Spleen (tissue), 11 donors: ENCODE results near the gene NOP14. TPM values are rescaled to one million over a fixed set of nuclear protein-coding genes. Genes with fewer than 3 reads are reported as not detected.
"Not testable (repeated sequence)": the region's sequence is repeated elsewhere in the genome, so short reads cannot be mapped to it uniquely, and the experiment has no call there.

Source experiments
- DNase-seq: peaks from one replicate; pipeline ENCODE4 v3.0.0-alpha.2; 2020
- H3K27ac ChIP-seq, 8 donors: fragments of 200-600 bp; sonication (generic) in 7 of 8; 1 replicate in 4 of 8; 2 replicates in 4 of 8; pipeline versions ENCODE4 v1.5.0 to v1.8.0; 2016 to 2021; ENCODE audit warnings: inconsistent platforms in 4 of 8, mild to moderate bottlenecking in 4 of 8, moderate library complexity in 1 of 8
- H3K27me3 ChIP-seq, 7 donors: fragments of 200-600 bp; sonication (generic) in 6 of 7; replicated peaks in 1 of 7; 1 replicate in 4 of 7; 2 replicates in 3 of 7; pipeline versions ENCODE4 v1.5.0 to v1.8.0; 2016 to 2021; ENCODE audit warnings: inconsistent platforms in 3 of 7, mild to moderate bottlenecking in 1 of 7
- H3K36me3 ChIP-seq, 6 donors: fragments of 200-600 bp; sonication (generic) in 5 of 6; 1 replicate in 4 of 6; 2 replicates in 2 of 6; pipeline versions ENCODE4 v1.5.0 to v1.8.0; 2016 to 2021; ENCODE audit warnings: inconsistent platforms in 2 of 6
- H3K4me1 ChIP-seq, 6 donors: fragments of 200-600 bp; sonication (generic) in 5 of 6; 1 replicate in 3 of 6; 2 replicates in 3 of 6; pipeline versions ENCODE4 v1.5.0 to v1.8.0; 2016 to 2021; ENCODE audit warnings: inconsistent platforms in 3 of 6
- H3K4me3 ChIP-seq, 8 donors: fragments of 200-600 bp; sonication (generic) in 7 of 8; 1 replicate in 4 of 8; 2 replicates in 4 of 8; pipeline versions ENCODE4 v1.5.0 to v1.8.0; 2016 to 2021; ENCODE audit warnings: inconsistent platforms in 4 of 8, mild to moderate bottlenecking in 4 of 8, moderate library complexity in 2 of 8
- H3K9me3 ChIP-seq, 8 donors: fragments of 200-600 bp; sonication (generic) in 7 of 8; 1 replicate in 4 of 8; 2 replicates in 4 of 8; pipeline versions ENCODE4 v1.5.0 to v1.8.0; 2016 to 2021; ENCODE audit warnings: inconsistent platforms in 4 of 8
- POLR2A ChIP-seq, 3 donors: fragments of 450-650 bp; IDR thresholded peaks; one replicate each; pipeline ENCODE4 v1.5.1; 2017; ENCODE audit warnings: antibody characterized with exemption in 3 of 3, mild to moderate bottlenecking in 1 of 3
- POLR2AphosphoS5 ChIP-seq, 3 donors: sonication (generic); formaldehyde crosslinking; IDR thresholded peaks; one replicate each; pipeline ENCODE4 v1.5.1; 2017; ENCODE audit warnings: antibody characterized with exemption in 3 of 3
- WGBS, 5 donors: extraction: QIAGEN DNeasy Blood & Tissue Kit in 3 of 5; methylation state at CpG; one replicate each; pipeline versions ENCODE4 v1.1.5 to v1.1.7; 2013 to 2018; 5-methylcytosine and 5-hydroxymethylcytosine counted together
- intact Hi-C: fragments of 100-400 bp; cut with DNase I; formaldehyde crosslinking; loops from one replicate; pipeline ENCODE4 v1.15.0; 2023; ENCODE audit warnings: low total_unique reads
- polyA plus RNA-seq, 3 donors: library from polyadenylated mRNA; stranded (reverse); fragments of 200-250 nt; gene quantifications; one replicate each; pipeline ENCODE4 v1.2.1, GENCODE V29; 2013
- total RNA-seq, 7 donors: library from RNA; depleted of rRNA in 3 of 7; stranded (reverse); fragments of >200 nt in 3 of 7; fragmentation: NEBNext Ultra II Directional in 4 of 7; extraction: Animal tissue kit (Norgen Biotek cat#: 25700) in 4 of 7; gene quantifications; one replicate each; pipeline versions ENCODE4 v1.1.0 to v1.2.1, GENCODE V29; 2016 to 2021
- TF ChIP-seq, protein P1 (sequence below), 11 experiments: fragments of 200-600 bp in 7 of 11; fragments of 450-650 bp in 4 of 11; sonication (generic) in 4 of 11; IDR thresholded peaks in 8 of 11; conservative IDR thresholded peaks in 3 of 11; 1 replicate in 7 of 11; 2 replicates in 4 of 11; pipeline versions ENCODE4 v1.4.0 to v1.8.0; 2016 to 2021; ENCODE audit warnings: antibody characterized with exemption in 11 of 11, inconsistent platforms in 4 of 11, mild to moderate bottlenecking in 1 of 11
- donor health status: healthy with polysubstance abuse.
- donor health status: DM: no; HTN: no; CAD: no; lungs with moderate emphysema.
- donor health status: DM: no; HTN: no; CAD: no.
- donor health status: Bipolar disorder and iron deficiency.
- donor health status: healthy.
- donor health status: DM: no; HTN: no; CAD: no.
- donor health status: DM: yes; HTN: yes; CAD: no.

Gene NOP14
- total and polyA plus RNA-seq, 10 donors = 10.2 to 30.5 (median 22.1) TPM

GRCh38 chr4:2938906-2939305 is 24.3 kb downstream of the NOP14 start:
- H3K27ac ChIP-seq = no peak overlapping the region
- DNase-seq = peak; percentile 63
- WGBS, 5 donors = 84 to 90% (median 90%) methylated on average over 14 of the region's 14 CpGs
- no peaks in the 10 kb centered on the region for H3K9me3 ChIP-seq
- H3K4me1 ChIP-seq = peaks cover 11 to 45% (median 29%) of the 10 kb centered on the region in 6 donors
- H3K4me3 ChIP-seq = no peak overlapping the region
- H3K27me3 ChIP-seq = no peaks in the 10 kb centered on the region
- peaks cover 2 to 73% (median 67%) of the 10 kb centered on the region in 6 donors for H3K36me3 ChIP-seq
- TF ChIP-seq POLR2A (IDR thresholded peaks at IDR 0.05) (no peak), POLR2AphosphoS5 (IDR thresholded peaks at IDR 0.05) (peak in 1 of 3 donors; percentile 20)
- TF ChIP-seq, protein P1, sequence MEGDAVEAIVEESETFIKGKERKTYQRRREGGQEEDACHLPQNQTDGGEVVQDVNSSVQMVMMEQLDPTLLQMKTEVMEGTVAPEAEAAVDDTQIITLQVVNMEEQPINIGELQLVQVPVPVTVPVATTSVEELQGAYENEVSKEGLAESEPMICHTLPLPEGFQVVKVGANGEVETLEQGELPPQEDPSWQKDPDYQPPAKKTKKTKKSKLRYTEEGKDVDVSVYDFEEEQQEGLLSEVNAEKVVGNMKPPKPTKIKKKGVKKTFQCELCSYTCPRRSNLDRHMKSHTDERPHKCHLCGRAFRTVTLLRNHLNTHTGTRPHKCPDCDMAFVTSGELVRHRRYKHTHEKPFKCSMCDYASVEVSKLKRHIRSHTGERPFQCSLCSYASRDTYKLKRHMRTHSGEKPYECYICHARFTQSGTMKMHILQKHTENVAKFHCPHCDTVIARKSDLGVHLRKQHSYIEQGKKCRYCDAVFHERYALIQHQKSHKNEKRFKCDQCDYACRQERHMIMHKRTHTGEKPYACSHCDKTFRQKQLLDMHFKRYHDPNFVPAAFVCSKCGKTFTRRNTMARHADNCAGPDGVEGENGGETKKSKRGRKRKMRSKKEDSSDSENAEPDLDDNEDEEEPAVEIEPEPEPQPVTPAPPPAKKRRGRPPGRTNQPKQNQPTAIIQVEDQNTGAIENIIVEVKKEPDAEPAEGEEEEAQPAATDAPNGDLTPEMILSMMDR (IDR thresholded peaks at IDR 0.05 in 8 of 11, conservative IDR thresholded peaks at IDR 0.05 in 3 of 11) = no peak
- intact Hi-C loops = loop anchor here (10.0 kb wide), 1 partner anchor 184 kb away; the partner anchor contains the start of gene TNIP2

DNA sequence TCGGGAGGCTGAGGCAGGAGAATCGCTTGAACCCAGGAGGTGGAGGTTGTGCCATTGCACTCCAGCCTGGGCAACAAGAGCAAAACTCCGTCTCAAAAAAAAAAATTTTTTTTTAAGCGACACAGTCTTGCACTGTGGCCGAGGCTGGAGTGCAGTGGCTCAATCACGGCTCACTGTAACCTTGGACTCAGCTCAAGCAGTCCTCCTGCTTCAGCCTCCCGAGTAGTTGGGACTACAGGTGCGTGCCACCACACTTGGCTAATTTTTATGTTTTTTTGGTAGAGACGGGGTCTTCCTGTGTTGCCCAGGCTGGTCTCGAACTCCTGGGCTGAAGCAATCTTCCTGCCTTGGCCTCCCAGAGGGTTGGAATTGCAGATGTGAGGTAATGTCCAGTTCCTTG is 24.8 kb downstream of the NOP14 start:
- DNase-seq = peak; percentile 36
- peaks cover 2 to 68% (median 62%) of the 10 kb centered on the region in 6 donors for H3K36me3 ChIP-seq
- not testable (repeated sequence) for H3K4me3 ChIP-seq, H3K27me3 ChIP-seq, H3K27ac ChIP-seq, H3K9me3 ChIP-seq
- 86 to 96% (median 89%) methylated on average over 9 to 10 of the region's 10 CpGs for WGBS, 5 donors
- peaks cover 15 to 50% (median 34%) of the 10 kb centered on the region in 6 donors for H3K4me1 ChIP-seq
- intact Hi-C loops = loop anchor here (10.0 kb wide), 1 partner anchor 184 kb away; the partner anchor contains the start of gene TNIP2

DNA sequence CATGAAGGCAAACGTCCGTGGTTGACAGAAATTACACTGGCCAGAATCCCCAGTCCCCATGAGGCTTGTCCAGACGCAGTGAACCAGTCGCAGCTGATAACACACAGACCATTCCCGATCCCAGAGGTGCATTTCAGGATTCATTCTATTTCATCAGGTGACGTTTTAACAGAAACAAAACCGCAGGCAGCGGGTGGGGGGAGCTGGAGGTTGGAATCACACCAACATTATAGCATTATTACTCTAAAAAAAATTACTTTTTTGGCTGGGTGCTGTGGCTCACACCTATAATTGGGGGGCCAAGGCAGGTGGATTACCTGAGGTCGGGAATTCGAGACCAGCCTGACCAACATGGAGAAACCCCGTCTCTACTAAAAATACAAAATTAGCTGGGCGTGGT is 25.2 kb downstream of the NOP14 start:
- 81 to 87% (median 86%) methylated on average over 11 to 12 of the region's 12 CpGs for WGBS, 5 donors
- H3K4me1 ChIP-seq = peaks cover 20 to 54% (median 38%) of the 10 kb centered on the region in 6 donors
- no peaks in the 10 kb centered on the region for H3K9me3 ChIP-seq
- no peak overlapping the region for H3K27ac ChIP-seq
- TF ChIP-seq POLR2AphosphoS5 (IDR thresholded peaks at IDR 0.05) (no peak), POLR2A (IDR thresholded peaks at IDR 0.05) (no peak)
- TF ChIP-seq, protein P1 (IDR thresholded peaks at IDR 0.05 in 8 of 11, conservative IDR thresholded peaks at IDR 0.05 in 3 of 11) = no peak
- H3K36me3 ChIP-seq = peaks cover 2 to 64% (median 58%) of the 10 kb centered on the region in 6 donors
- intact Hi-C loops = loop anchor here (10.0 kb wide), 1 partner anchor 183 kb away; the partner anchor contains the start of gene TNIP2
- DNase-seq = no peak
- no peak overlapping the region for H3K4me3 ChIP-seq
- no peaks in the 10 kb centered on the region for H3K27me3 ChIP-seq

DNA sequence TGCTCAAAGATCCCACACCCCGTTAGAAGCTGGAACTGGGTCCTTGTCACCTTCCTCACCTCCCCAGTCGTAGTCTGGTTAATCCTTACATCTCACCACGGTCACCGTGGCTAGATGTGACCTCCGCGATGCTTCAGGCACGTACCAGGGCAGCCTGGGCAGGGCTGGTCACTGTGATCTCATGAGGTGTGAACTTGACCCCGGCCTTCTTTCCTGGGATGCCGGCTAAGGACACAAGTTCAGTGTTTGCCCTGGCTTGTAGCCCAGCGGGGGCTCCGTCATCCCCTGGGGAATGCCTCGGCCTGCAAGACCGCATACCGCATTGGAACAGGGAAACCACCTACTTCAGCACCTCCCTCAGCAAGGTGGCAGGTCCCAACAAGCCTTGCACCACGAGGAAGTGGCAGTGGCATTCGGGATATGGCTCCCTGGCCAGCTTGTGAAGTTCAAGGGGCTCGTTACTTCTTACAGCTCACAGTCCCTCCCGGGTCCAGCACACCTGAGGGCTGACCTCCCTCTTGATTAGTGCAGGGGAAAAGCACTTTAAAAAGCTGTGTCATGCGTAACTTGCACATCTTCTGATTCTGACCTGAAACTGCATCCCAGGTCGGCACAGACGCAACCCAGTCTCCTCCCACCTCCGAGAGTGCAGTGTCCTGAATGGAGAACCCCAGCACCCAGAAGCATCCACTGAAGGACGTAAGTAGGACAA is 25.9 kb downstream of the NOP14 start:
- WGBS, 5 donors = 68 to 80% (median 77%) methylated on average over 19 to 23 of the region's 23 CpGs
- intact Hi-C loops = loop anchor here (10.0 kb wide), 1 partner anchor 183 kb away; the partner anchor contains the start of gene TNIP2
- H3K27ac ChIP-seq = peak overlapping the region in 3 of 8 donors; percentile 10 to 96 (median 96)

DNA sequence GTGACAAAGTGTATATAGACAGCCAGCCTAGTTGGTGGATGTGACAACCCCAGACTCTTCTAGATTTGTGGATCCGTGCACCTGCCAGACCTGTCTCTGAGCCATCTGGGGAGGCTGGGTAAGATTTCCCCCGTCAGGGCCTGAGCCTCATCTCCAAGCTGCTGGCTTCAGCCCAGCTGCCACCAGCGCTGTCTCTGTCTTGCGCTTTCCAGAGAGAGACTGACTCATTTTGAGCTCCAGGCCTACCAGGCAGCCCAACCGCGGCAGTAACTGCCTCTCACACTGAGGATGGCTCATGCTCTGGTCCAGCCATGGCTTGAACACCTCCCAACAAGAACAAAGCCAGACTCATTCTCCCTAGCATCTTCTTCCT is 26.4 kb downstream of the NOP14 start:
- Histone ChIP-seq H3K36me3 (peaks cover 2 to 51% (median 46%) of the 10 kb centered on the region in 6 donors), H3K9me3 (no peaks in the 10 kb centered on the region), H3K27me3 (no peaks in the 10 kb centered on the region), H3K4me1 (peaks cover 31 to 65% (median 50%) of the 10 kb centered on the region in 6 donors), H3K4me3 (no peak overlapping the region), H3K27ac (peak overlapping the region in 5 of 8 donors; percentile 10 to 96 (median 94))
- no peak for TF ChIP-seq POLR2AphosphoS5 (IDR thresholded peaks at IDR 0.05)
- TF ChIP-seq, protein P1 (IDR thresholded peaks at IDR 0.05 in 8 of 11, conservative IDR thresholded peaks at IDR 0.05 in 3 of 11) = no peak
- TF ChIP-seq POLR2A (IDR thresholded peaks at IDR 0.05) = no peak
- whole genome bisulfite sequencing, 5 donors = 60 to 85% (median 65%) methylated on average over 6 of the region's 6 CpGs
- peak; percentile 64 for DNase-seq
- intact Hi-C loops = loop anchor here (10.0 kb wide), 1 partner anchor 182 kb away; the partner anchor contains the start of gene TNIP2

More for the DNA sequence above, 25.9 kb downstream of the NOP14 start:
- Histone ChIP-seq H3K4me1 (peaks cover 27 to 61% (median 45%) of the 10 kb centered on the region in 6 donors), H3K36me3 (peaks cover 2 to 57% (median 52%) of the 10 kb centered on the region in 6 donors), H3K4me3 (no peak overlapping the region), H3K27me3 (no peaks in the 10 kb centered on the region), H3K9me3 (no peaks in the 10 kb centered on the region)
- peak; percentile 75 for DNase-seq
- TF ChIP-seq POLR2A (IDR thresholded peaks at IDR 0.05) (no peak), POLR2AphosphoS5 (IDR thresholded peaks at IDR 0.05) (peak; percentile 44 to 60 (median 56))
